GM19351 (cell line): ENCODE measurements around the gene TOX2.

ENCODE experiments used
- ATAC-seq: cut with Tn5 transposase; IDR thresholded peaks from one replicate; pipeline ENCODE4 v1.9.1; 2021; ENCODE audit warnings: mild to moderate bottlenecking, moderate library complexity; ENCODE audit not compliant: unreplicated experiment

Gene TOX2

GRCh38 chr20:44016525-44016924 lies 101.9 kb downstream of the TOX2 start:
- no peak for ATAC-seq

- no peak for ATAC-seq
These were observed 102.6 kb downstream of the TOX2 start for GRCh38 chr20:44017211-44017610.

DNA sequence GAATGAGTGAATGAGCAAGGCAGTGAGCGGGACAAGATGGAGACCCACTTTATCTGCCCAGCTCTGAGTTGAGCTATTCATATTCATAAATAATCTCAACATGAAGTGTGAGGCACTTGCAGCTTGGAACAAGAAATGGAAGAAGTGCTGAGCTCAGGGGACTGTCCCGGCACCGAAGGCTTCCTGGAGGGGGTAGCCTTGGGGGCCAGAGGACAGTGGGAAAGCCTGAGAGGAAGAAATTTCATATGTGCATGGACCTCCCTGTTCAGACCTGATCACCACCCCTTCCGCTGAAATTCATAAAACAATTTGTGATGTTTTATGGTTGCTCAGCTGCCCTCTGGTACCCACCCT lies 103.2 kb downstream of the TOX2 start:
- no peak for ATAC-seq

DNA sequence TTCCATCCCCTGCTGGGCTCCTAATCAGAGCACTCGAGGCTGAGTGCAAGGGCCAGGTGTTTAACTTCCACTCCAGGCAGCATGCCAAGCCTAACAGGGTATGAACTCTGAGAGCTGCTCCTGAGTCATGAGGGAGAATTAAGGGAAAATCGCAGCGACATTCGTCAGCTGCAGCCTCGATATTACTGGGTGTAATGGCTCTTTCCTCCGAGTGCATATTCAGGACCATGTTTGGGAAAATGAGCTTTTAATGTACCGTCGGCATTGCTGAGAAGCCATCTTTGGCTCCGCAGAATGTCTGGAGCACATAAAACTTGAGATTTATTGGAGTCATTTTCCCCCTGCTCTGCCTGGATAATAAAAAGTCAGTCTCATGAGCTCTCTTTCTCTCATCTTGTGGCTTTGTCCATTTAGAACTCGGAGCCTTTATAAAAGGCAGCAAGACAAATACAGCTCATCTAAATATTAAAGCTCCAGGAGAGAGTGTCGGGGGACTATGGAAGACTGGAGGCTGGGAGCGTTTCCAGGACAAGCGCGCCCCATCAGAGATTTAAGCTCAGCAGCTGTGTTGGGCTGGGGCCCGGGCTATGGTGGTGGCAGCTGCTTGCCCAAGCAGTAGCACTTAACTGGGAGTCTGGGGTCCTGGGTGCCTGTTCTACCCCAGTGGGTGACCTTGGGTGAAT lies 103.7 kb downstream of the TOX2 start:
- no peak for ATAC-seq

GRCh38 chr20:44018942-44019637 lies 104.4 kb downstream of the TOX2 start:
- ATAC-seq, result no peak

DNA sequence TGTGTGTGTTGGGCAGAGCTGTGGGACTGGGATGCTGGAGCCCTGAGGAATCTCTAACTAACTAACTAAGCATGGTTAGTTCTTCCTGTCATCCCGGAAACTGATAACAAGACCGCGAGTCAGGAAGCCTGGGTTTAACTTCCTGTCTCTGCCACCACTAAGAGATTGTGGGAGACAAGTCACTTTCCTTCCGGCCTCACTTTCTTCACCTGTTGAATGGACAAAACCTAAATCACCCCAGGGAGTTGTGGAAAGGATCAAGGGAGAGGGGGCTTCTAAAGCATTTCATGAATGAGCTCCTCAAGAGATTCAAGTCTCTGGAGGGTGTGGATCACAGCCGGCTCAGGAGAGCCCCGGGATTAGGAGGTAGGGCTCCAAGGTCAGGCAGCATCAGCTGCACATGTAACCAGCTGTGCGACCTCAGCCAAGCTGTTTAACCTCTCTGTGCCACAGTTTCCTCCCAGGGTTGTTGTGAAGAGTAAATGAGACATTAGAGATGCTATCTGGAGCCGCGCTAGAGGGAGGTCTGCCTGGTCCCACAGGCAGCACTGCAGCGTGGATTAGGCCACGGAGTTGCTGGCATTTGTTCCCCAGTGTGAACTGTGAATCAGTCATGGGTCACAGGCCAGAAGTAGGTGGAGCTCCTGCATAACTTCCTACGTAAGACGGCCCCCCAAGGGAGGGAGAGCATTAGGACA lies 105.1 kb downstream of the TOX2 start:
- no peak for ATAC-seq

- ATAC-seq, result no peak
These were observed 105.9 kb downstream of the TOX2 start for GRCh38 chr20:44020406-44021148.

DNA sequence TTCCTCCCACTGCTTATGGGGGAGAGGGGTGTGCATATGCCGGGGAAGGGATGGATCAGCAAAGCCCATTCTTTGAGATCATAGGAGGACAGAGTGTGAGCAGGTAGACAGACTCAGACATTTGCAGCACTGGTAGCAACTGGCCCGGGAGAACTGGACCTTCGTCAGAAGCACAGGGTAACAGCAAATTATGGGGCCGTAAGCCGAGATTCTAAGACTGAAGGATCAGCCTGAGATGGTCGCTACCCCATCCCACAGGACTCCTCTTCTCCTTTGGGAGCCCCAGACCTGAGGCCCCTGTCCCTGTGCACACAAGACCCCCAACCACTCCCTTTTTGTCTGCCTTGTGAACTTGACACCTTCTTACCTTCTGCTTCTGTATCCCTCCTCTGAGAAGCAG lies 106.5 kb downstream of the TOX2 start:
- no peak for ATAC-seq

GRCh38 chr20:44021900-44022299 lies 107.2 kb downstream of the TOX2 start:
- ATAC-seq, result no peak

DNA sequence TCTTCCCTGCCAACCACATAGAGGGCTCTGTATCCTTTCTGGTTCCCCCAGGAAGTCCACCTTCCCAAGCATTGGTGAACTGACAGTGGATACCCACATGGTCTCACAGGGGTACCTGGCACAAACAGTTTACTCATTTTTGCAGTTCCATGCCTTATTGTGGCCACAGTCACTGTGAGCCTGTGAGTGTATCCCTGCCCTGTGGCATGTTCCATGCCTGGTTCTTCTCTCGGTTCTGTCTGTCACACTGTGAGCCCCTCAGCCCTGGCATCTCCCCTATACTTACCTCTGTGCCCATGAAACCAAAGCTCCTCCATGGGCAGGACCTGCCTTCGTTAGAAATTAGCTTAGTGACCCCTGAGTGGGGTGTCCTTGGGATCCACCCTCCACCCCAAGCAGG lies 107.8 kb downstream of the TOX2 start:
- no peak for ATAC-seq

DNA sequence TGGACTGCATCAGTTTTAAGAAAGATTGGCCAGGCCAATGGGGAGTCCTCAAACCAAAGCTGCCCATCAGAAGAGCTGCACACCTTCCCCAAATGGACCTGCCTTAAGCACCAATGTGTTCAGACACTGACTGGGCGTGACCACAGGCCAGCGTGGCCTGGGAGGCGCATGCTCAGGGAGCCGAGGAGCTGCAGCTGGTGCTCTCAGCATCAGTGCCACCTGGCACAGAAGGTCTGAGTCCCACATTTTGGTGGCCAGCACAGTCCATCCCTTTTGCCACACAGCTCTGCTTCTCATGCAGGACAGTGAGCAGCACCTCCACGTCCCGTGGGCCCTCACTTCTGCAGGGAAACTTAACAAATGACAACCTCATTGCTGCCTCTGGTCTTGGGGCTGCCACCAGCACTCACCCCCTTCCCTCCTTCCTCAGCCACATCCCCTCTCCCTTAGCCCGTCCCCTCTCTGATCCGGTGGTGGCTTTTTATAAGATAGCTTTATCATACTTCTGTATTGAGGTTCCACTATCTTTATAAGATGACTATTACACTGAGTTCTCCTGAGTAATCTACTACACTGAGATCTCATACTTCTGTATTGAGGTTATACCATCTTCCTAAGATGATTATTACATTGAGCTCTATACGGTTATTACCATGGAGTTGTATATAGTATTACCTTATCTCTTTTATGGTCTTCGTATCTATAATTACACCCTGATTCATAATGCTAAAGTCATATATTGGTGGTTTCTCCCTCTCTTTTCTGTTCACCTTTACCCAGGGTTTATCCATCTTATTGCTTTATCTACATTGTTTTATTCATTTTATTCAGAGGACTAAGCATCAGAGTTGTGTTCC lies 109.1 kb downstream of the TOX2 start:
- no peak for ATAC-seq

GRCh38 chr20:44024820-44025580 lies 110.3 kb downstream of the TOX2 start:
- no peak for ATAC-seq

DNA sequence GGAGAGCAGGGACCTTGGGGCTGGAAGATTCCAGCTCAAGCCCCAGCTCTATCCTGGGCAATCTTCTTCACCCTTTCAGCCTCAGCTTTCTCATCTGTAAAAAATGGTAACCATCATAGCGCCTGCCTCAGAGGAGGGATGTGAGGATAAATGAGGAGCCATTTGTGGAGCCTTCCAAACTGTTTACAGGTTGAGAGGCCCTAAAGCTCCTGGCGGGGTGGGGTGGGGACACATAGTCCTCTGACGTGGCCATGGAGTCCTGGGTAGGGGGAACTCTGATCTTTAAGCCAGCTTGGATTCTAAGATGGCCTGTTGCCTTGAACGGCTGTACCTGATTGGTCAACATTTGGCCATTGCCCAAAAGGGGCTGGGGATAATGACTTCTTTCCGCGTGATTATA lies 111.1 kb downstream of the TOX2 start:
- no peak for ATAC-seq

DNA sequence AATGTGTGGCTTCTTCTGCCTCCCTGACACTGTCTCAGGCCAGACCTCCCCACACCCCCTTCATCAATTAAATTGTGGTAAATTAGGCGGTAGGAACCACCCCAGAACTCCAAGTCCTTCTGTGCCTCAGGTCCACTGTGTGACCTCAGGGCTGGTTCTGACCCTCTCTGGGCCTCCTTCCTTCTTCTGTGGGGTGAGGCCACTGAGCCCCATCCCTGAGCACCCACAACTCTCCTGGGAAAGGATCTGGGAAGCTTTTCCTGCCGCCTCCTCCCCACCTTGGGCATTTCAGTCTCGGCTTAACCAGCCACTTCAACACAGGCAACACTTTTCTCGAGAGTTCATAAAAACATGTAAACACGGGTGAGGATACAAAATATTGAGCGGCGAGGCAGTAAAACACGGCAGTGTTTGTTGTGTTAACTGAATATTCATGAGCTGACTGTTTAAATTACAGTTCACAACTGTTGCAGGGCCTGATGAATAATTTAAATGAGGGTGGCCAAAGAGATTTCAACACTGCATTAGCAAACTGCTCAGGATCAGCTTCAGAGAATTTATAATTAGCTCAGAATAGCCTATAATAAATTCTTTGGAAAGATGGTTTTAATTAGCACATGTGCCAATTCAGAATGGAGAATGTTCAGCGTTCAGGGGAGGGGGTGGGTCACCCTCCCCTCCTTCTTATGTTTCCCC lies 112.1 kb downstream of the TOX2 start:
- no peak for ATAC-seq

DNA sequence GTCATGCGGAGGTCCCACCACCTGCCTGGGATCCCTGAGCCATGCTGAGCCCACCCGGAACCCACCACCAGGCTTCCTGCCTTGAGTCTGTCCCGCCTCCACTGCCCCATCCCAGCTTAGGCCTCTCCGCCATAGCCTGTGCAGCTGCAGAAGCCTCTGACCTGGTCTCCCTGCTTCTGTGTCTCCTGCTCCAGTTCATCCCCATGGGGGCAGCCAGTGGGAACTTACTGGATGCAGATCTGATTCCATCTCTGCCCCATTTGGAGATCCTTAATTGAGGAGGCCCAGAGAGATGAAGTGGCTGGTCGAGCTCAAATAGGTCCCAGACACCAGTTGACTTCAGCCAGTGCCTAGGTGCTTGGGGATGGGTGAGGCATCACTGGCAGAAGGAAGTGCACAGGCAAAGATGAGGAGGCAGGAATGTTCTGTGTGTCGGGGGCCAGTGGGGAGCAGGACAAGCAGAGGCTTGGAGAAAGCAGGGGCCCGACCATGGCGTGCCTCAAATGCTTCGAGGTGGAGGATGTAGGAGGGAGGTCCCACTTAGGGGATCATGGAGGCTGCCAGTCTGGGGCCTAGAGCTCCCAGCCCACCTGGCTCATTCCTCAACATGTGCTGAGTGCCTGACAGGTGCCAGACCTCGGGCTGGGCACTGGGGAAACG lies 112.8 kb downstream of the TOX2 start:
- no peak for ATAC-seq

DNA sequence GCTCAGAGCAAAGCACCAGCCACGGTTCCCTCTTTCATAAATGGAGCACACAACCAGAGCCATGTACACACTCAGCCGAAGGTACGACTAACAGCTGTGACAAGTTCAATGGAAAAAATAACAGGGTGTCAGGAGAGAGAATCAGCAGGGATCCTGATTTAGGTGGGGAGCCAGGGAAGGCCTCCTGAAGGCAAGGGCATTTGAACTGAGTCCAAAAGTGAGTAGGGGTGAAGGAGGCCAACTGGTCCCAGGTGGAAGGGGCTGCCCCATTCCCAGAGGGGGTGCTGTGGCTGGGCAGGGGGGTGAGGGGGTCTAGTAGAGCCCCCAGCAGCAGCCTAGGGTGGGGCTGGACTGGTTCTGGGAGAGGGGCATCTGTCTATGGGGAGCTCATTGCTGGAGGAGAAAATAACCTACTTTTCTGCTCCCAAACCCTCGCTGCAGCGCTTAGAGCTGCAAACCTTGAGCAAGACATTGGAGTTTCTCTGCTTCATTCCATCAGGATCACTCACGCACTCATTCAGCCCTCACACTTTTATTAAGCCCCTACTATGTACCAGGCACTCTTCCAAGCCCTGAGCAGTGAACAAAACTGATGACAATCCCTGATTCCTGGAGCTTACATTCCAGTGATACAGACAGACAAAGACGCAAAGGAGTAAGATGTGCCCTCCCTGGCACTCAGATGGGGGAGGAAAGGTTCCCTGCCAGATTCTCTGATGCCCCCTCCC lies 113.5 kb downstream of the TOX2 start:
- no peak for ATAC-seq

DNA sequence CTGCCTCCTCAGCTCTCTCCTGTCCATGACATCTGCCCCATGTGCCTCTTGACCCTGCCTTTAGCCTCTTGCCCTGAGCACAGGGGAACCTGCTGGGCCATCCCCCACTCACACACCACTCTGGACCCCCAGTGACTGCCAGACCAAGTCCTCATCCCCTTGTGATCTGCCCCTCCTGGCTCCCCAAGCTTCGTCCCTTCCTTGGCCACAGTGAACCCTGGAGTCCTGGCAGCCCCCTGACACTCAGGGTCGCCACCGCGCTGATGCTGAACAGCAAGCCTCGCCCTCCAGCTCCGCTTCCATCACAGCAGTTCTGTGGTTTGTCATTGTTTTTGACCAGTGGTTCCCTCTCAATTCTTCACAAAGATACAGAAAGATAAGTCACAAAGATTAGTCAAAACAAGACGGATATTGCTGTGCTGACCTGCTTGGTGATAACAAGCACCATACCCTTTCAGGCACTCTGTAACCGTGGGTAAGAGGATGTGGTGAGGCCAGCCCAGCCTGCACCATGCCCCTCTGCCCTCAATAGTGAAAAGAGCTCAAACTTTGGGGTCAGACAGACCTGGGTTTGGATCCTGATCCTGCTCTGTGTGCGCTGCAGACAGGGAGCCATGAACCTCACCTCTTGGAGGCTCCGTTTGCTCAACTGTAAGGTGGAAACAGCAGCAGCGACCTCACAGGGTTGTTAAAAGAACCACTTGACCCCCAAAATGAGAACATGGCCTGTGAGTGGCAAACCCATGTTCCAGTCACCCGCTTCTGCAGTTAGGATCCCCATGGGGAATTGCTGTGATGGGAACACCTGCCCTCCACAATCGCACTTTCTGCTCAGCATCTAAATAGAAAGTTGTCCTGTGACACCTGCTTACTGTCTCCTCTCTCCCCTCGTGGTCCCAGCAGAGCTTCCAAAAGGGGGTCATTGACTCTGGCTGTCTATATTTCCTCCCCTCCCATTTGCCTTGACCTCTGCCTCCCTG lies 114.5 kb downstream of the TOX2 start:
- ATAC-seq, result no peak
